GM10847 (cell line): ENCODE results near the gene ANGPTL2.

ENCODE experiments used
- POLR2A ChIP-seq: IDR thresholded peaks from 2 replicates; pipeline ENCODE4 v1.6.1; 2011; ENCODE audit not compliant: insufficient read length; ENCODE audit errors: extremely low read depth

Gene ANGPTL2

GRCh38 chr9:127049044-127049443 lies 73.4 kb downstream of the ANGPTL2 start:
- no peak for TF ChIP-seq POLR2A

GRCh38 chr9:127047971-127048370 lies 74.5 kb downstream of the ANGPTL2 start:
- TF ChIP-seq POLR2A: no peak

DNA sequence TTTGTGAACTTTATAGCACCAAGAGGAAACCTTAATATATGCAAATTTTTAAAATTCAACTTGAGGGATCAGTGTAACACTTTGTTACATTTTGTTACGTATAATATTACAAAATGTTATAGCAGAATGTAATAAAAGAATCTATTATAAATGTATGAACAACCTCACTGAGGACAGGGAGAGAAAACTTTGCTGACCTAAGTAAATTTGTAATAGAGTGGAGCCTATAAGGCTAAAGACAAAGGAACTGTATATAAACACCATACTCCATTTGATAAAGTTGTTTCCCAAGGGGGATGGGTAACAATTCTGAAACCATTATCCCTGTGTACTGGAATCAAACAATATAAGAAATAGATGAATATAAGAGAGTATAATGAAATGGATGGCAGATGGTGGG lies 77.3 kb downstream of the ANGPTL2 start:
- no peak for TF ChIP-seq POLR2A

DNA sequence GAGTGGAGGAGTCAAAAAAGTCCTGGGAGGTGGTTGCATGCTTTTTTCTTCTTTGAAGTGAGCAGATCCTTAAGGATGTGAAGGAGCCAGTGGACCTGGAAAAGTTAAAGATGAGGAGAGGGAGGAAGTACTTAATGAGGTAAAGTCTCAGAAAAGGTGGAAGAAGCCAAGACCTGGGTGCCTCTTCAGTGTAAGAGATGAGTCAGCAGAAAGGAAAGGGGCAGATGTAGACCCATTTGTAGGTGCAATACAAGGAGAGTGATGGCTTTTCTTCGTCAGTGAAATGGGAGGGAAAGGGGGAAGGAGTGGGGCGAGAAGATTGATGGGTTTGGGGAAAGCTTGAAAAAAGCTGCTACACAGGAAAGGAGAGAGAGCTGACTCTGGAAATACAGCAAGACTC lies 82.9 kb downstream of the ANGPTL2 start:
- no peak for TF ChIP-seq POLR2A

DNA sequence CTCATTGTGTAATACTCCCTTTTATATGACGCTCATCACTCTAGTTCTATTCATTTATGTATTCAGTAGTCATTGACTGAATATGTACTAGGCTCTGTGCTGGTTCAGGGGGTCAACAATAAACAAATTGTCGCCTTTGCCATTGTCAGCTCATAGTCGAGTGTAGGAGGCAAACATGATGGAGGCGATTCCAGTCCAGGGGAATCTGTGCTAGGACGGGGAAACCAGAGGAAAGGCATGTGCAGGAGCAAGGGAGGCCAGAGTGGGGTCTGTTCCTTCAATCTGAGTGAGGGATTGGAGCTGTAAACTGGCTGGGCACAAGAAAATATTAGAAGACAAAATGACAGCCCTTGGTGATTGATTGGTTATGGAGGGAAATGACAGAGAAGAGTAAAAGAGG lies 83.9 kb downstream of the ANGPTL2 start:
- TF ChIP-seq POLR2A: no peak
